Duodenal mucosa (tissue), 2 donors: ENCODE data around the gene IFNA5.

Source experiments
- H3K27ac ChIP-seq: one replicate; pipeline ENCODE4 v1.7.0; 2013; ENCODE audit warnings: low read depth, low read length
- H3K27me3 ChIP-seq, 2 donors: one replicate each; pipeline ENCODE4 v1.7.0; 2013; ENCODE audit warnings: low read length in 2 of 2, control low read depth in 1 of 2; ENCODE audit not compliant: insufficient read depth in 2 of 2, control insufficient read depth in 1 of 2
- H3K36me3 ChIP-seq, 2 donors: one replicate each; pipeline ENCODE4 v1.7.0; 2013; ENCODE audit warnings: low read length in 2 of 2, control low read depth in 1 of 2; ENCODE audit not compliant: insufficient read depth in 2 of 2, control insufficient read depth in 1 of 2
- H3K4me1 ChIP-seq, 2 donors: one replicate each; pipeline ENCODE4 v1.7.0; 2013; ENCODE audit warnings: low read length in 2 of 2, control low read depth in 1 of 2; ENCODE audit not compliant: insufficient read depth in 2 of 2, control insufficient read depth in 1 of 2
- H3K4me3 ChIP-seq, 2 donors: one replicate each; pipeline ENCODE4 v1.7.0; 2013; ENCODE audit warnings: low read length in 2 of 2, low read depth in 1 of 2
- H3K9ac ChIP-seq, 2 donors: one replicate each; pipeline ENCODE4 v1.7.0; 2013; ENCODE audit warnings: low read length in 2 of 2, low read depth in 1 of 2
- H3K9me3 ChIP-seq, 2 donors: one replicate each; pipeline ENCODE4 v1.7.0; 2013; ENCODE audit warnings: low read length in 2 of 2, control low read depth in 1 of 2; ENCODE audit not compliant: control insufficient read depth in 1 of 2

The IFNA5 gene

GRCh38 chr9:21265421-21266189, 39.5 kb downstream of the IFNA5 start:
- H3K9ac ChIP-seq, result no peak overlapping the region
- no peaks in the 10 kb centered on the region for H3K9me3 ChIP-seq
- no peak overlapping the region for H3K27ac ChIP-seq
- H3K4me3 ChIP-seq, result no peak overlapping the region
- H3K4me1 ChIP-seq, result no peaks in the 10 kb centered on the region
- H3K27me3 ChIP-seq, result peaks cover 0 to 4% of the 10 kb centered on the region in 2 donors
- no peaks in the 10 kb centered on the region for H3K36me3 ChIP-seq

- Histone ChIP-seq H3K4me1 (no peaks in the 10 kb centered on the region), H3K9ac (no peak overlapping the region), H3K27ac (no peak overlapping the region), H3K9me3 (no peaks in the 10 kb centered on the region), H3K4me3 (no peak overlapping the region), H3K27me3 (peaks cover 0 to 7% of the 10 kb centered on the region in 2 donors), H3K36me3 (no peaks in the 10 kb centered on the region)
Observed at GRCh38 chr9:21255538-21256212, 49.4 kb downstream of the IFNA5 start.
